Uterus (tissue), 4 donors: ENCODE results near the gene MBTPS1. TPM values are rescaled to one million over a fixed set of nuclear protein-coding genes. Genes with fewer than 3 reads are reported as not detected.

Source experiments
- DNase-seq, 2 donors: peaks; one replicate each; pipeline ENCODE4 v3.0.0-alpha.2; 2019 to 2020
- H3K27ac ChIP-seq, 2 donors: fragments of 200-600 bp; sonication (generic); 1 replicate in 1 of 2; 2 replicates in 1 of 2; pipeline ENCODE4 v1.5.1; 2016 to 2018
- H3K27me3 ChIP-seq, 2 donors: fragments of 200-600 bp; sonication (generic); one replicate each; pipeline ENCODE4 v1.5.1; 2018 to 2019; ENCODE audit warnings: control low read depth in 1 of 2
- H3K36me3 ChIP-seq, 2 donors: fragments of 200-600 bp; sonication (generic); one replicate each; pipeline ENCODE4 v1.5.1; 2019; ENCODE audit warnings: control low read depth in 1 of 2
- H3K4me1 ChIP-seq, 2 donors: fragments of 200-600 bp; sonication (generic); one replicate each; pipeline ENCODE4 v1.5.1; 2018 to 2019; ENCODE audit warnings: control low read depth in 1 of 2
- H3K4me3 ChIP-seq, 2 donors: fragments of 200-600 bp; sonication (generic); 1 replicate in 1 of 2; 2 replicates in 1 of 2; pipeline ENCODE4 v1.5.1; 2018 to 2019; ENCODE audit warnings: mild to moderate bottlenecking in 1 of 2
- H3K9me3 ChIP-seq, 2 donors: fragments of 200-600 bp; sonication (generic); one replicate each; pipeline ENCODE4 v1.5.1; 2019; ENCODE audit warnings: control low read depth in 1 of 2
- CTCF ChIP-seq, 4 experiments: fragments of 200-600 bp in 2 of 4; fragments of 450-650 bp in 2 of 4; sonication (generic) in 2 of 4; IDR thresholded peaks; one replicate each; pipeline ENCODE4 v1.5.1; 2016 to 2019; ENCODE audit warnings: antibody characterized with exemption in 4 of 4, mild to moderate bottlenecking in 2 of 4, moderate library complexity in 1 of 4
- POLR2A ChIP-seq, 2 donors: fragments of 450-650 bp; IDR thresholded peaks; one replicate each; pipeline ENCODE4 v1.6.1; 2016; ENCODE audit warnings: antibody characterized with exemption in 2 of 2, mild to moderate bottlenecking in 1 of 2, moderate library complexity in 1 of 2
- intact Hi-C: fragments of 100-400 bp; cut with DNase I; formaldehyde crosslinking; loops from one replicate; pipeline ENCODE4 v1.15.1; 2023; ENCODE audit warnings: low total_unique reads
- total RNA-seq, 4 donors: library from RNA; depleted of rRNA in 3 of 4; stranded (reverse); fragments of >200 nt in 3 of 4; gene quantifications; one replicate each; pipeline versions ENCODE4 v1.1.0 to v1.2.4, GENCODE V29; 2014 to 2023
- donor health status: DM: yes; HTN: yes; CAD: no.

Gene MBTPS1
- total RNA-seq, 4 donors from 2014 or later, result 63.0 to 162 (median 112) TPM

- TF ChIP-seq CTCF (IDR thresholded peaks at IDR 0.05) (no peak), POLR2A (IDR thresholded peaks at IDR 0.05) (no peak)
- Histone ChIP-seq H3K27me3 (no peaks in the 10 kb centered on the region), H3K36me3 (no peaks in the 10 kb centered on the region), H3K4me1 (no peaks in the 10 kb centered on the region), H3K9me3 (no peaks in the 10 kb centered on the region), H3K27ac (no peak overlapping the region), H3K4me3 (no peak overlapping the region)
- intact Hi-C loops, result no loop called here
- no peak for DNase-seq
Observed at GRCh38 chr16:84096447-84097005, 20.2 kb downstream of the MBTPS1 start.

- Histone ChIP-seq H3K9me3 (no peaks in the 10 kb centered on the region), H3K27me3 (no peaks in the 10 kb centered on the region), H3K4me3 (no peak overlapping the region), H3K27ac (no peak overlapping the region), H3K4me1 (no peaks in the 10 kb centered on the region), H3K36me3 (no peaks in the 10 kb centered on the region)
- TF ChIP-seq POLR2A (IDR thresholded peaks at IDR 0.05) (no peak), CTCF (IDR thresholded peaks at IDR 0.05) (no peak)
- DNase-seq, result no peak
- intact Hi-C loops, result no loop called here
Observed at GRCh38 chr16:84095466-84095865, 21.3 kb downstream of the MBTPS1 start.

GRCh38 chr16:84093879-84094270 lies 22.9 kb downstream of the MBTPS1 start:
- H3K36me3 ChIP-seq, result no peaks in the 10 kb centered on the region
- intact Hi-C loops, result no loop called here
- H3K4me1 ChIP-seq, result no peaks in the 10 kb centered on the region
- no peak overlapping the region for H3K27ac ChIP-seq
- no peak for DNase-seq
- TF ChIP-seq POLR2A (IDR thresholded peaks at IDR 0.05), result no peak
- TF ChIP-seq CTCF (IDR thresholded peaks at IDR 0.05), result no peak
- H3K27me3 ChIP-seq, result no peaks in the 10 kb centered on the region
- no peaks in the 10 kb centered on the region for H3K9me3 ChIP-seq
- H3K4me3 ChIP-seq, result no peak overlapping the region

- Histone ChIP-seq H3K36me3 (no peaks in the 10 kb centered on the region), H3K9me3 (no peaks in the 10 kb centered on the region), H3K27me3 (no peaks in the 10 kb centered on the region), H3K4me1 (no peaks in the 10 kb centered on the region), H3K27ac (no peak overlapping the region), H3K4me3 (no peak overlapping the region)
- intact Hi-C loops, result no loop called here
- no peak for DNase-seq
- TF ChIP-seq POLR2A (IDR thresholded peaks at IDR 0.05) (no peak), CTCF (IDR thresholded peaks at IDR 0.05) (no peak)
Observed at GRCh38 chr16:84093120-84093878, 23.4 kb downstream of the MBTPS1 start.

GRCh38 chr16:84091460-84091859 lies 25.3 kb downstream of the MBTPS1 start:
- H3K36me3 ChIP-seq, result no peaks in the 10 kb centered on the region
- DNase-seq, result no peak
- no peaks in the 10 kb centered on the region for H3K9me3 ChIP-seq
- TF ChIP-seq CTCF (IDR thresholded peaks at IDR 0.05), result no peak
- no peak for TF ChIP-seq POLR2A (IDR thresholded peaks at IDR 0.05)
- intact Hi-C loops, result no loop called here
- H3K27ac ChIP-seq, result no peak overlapping the region
- no peaks in the 10 kb centered on the region for H3K4me1 ChIP-seq
- no peak overlapping the region for H3K4me3 ChIP-seq
- no peaks in the 10 kb centered on the region for H3K27me3 ChIP-seq
